IMR-90 (cell line): Measurements from ENCODE around the gene SLC19A1. TPM values are rescaled to one million over a fixed set of nuclear protein-coding genes. Genes with fewer than 3 reads are reported as not detected.

Source experiments
- ATAC-seq: fragments of 200-7000 bp; cut with Tn5 transposase; 2 replicates; pipeline ENCODE4 v1.9.1; 2020; ENCODE audit warnings: low read depth, mild to moderate bottlenecking, moderate library complexity
- BruUV-seq: library from RNA; stranded (reverse); fragments of 400-500 nt; replicated peaks from 2 replicates; lab custom pipeline; 2021; lab: Mats Ljungman, UMichigan
- CTCF ChIA-PET: fragments of 300-600 bp; formaldehyde crosslinking; extraction: SDS; loops from one replicate; lab custom pipeline; 2021; ENCODE audit warnings: antibody characterized with exemption; lab: Yijun Ruan, JAX
- POLR2A ChIA-PET: fragments of 300-600 bp; sonication (Branson Sonifier 250); formaldehyde crosslinking; loops from one replicate; lab custom pipeline; 2022; ENCODE audit warnings: antibody characterized with exemption; ENCODE audit not compliant: unreplicated experiment; lab: Charles Lee
- DNase-seq: peaks from one replicate; pipeline ENCODE4 v3.0.0; 2013
- H2AFZ ChIP-seq: replicated peaks from 2 replicates; pipeline ENCODE3; 2013; ENCODE audit warnings: low read length, mild to moderate bottlenecking; ENCODE audit not compliant: poor library complexity
- H2AK5ac ChIP-seq: 2 replicates; pipeline ENCODE4 v1.6.1; 2013; ENCODE audit warnings: low read depth, low read length, inconsistent platforms
- H2AK9ac ChIP-seq: replicated peaks from 2 replicates; pipeline ENCODE3; 2013; ENCODE audit warnings: mild to moderate bottlenecking, low read depth, low read length, moderate library complexity; ENCODE audit not compliant: poor library complexity
- H2BK120ac ChIP-seq: 2 replicates; pipeline ENCODE4 v1.6.1; 2013; ENCODE audit warnings: low read depth, low read length, inconsistent platforms
- H2BK15ac ChIP-seq: 3 replicates; pipeline ENCODE4 v1.6.1; 2013; ENCODE audit warnings: low read depth, low read length, inconsistent platforms
- H2BK20ac ChIP-seq: 2 replicates; pipeline ENCODE4 v1.6.1; 2013; ENCODE audit warnings: low read depth, mild to moderate bottlenecking, inconsistent platforms, low read length, moderate library complexity
- H2BK5ac ChIP-seq: 2 replicates; pipeline ENCODE4 v1.6.1; 2013; ENCODE audit warnings: mild to moderate bottlenecking, low read depth, low read length, inconsistent platforms; ENCODE audit not compliant: poor library complexity, severe bottlenecking
- H3K14ac ChIP-seq: replicated peaks from 2 replicates; pipeline ENCODE4 v1.6.1; 2013; ENCODE audit warnings: low read depth, low read length, inconsistent platforms
- H3K18ac ChIP-seq: 2 replicates; pipeline ENCODE4 v1.6.1; 2013; ENCODE audit warnings: low read depth, low read length, control low read depth
- H3K23ac ChIP-seq: 2 replicates; pipeline ENCODE4 v1.6.1; 2013; ENCODE audit warnings: low read depth, low read length, inconsistent platforms
- H3K27ac ChIP-seq: 2 replicates; pipeline ENCODE4 v1.5.1; 2013; ENCODE audit warnings: mild to moderate bottlenecking, control low read depth, low read length; ENCODE audit not compliant: insufficient read depth
- H3K27me3 ChIP-seq: 2 replicates; pipeline ENCODE4 v1.6.1; 2013; ENCODE audit warnings: low read length; ENCODE audit not compliant: control insufficient read depth, insufficient read depth
- H3K36me3 ChIP-seq: 2 replicates; pipeline ENCODE4 v1.6.1; 2013; ENCODE audit warnings: low read length, mixed read lengths; ENCODE audit not compliant: control insufficient read depth, insufficient read depth
- H3K4ac ChIP-seq: 2 replicates; pipeline ENCODE4 v1.6.1; 2013; ENCODE audit warnings: low read depth, low read length, inconsistent platforms
- H3K4me1 ChIP-seq: 2 replicates; pipeline ENCODE4 v1.6.1; 2013; ENCODE audit warnings: low read length, mixed read lengths; ENCODE audit not compliant: control insufficient read depth, insufficient read depth
- H3K4me2 ChIP-seq: 2 replicates; pipeline ENCODE4 v1.6.1; 2013; ENCODE audit warnings: low read depth, mild to moderate bottlenecking, control low read depth, low read length, moderate library complexity
- H3K4me3 ChIP-seq: 2 replicates; pipeline ENCODE4 v1.5.1; 2013; ENCODE audit warnings: low read depth, mild to moderate bottlenecking, control low read depth, low read length, moderate library complexity; ENCODE audit not compliant: insufficient read depth
- H3K56ac ChIP-seq: 2 replicates; pipeline ENCODE4 v1.6.1; 2013; ENCODE audit warnings: low read length, inconsistent platforms; ENCODE audit not compliant: insufficient read depth; ENCODE audit errors: extremely low read depth
- H3K79me1 ChIP-seq, 2 experiments: 2 replicates each; pipeline ENCODE4 v1.6.1; 2013; ENCODE audit warnings: low read length in 2 of 2, inconsistent platforms in 1 of 2, low read depth in 1 of 2
- H3K9ac ChIP-seq: 2 replicates; pipeline ENCODE4 v1.6.1; 2013; ENCODE audit warnings: low read depth, low read length, control low read depth
- H3K9me1 ChIP-seq: 2 replicates; pipeline ENCODE4 v1.6.1; 2013; ENCODE audit warnings: low read length, inconsistent platforms; ENCODE audit not compliant: insufficient read depth
- H3K9me3 ChIP-seq: 2 replicates; pipeline ENCODE4 v1.6.1; 2013; ENCODE audit warnings: low read length; ENCODE audit not compliant: control insufficient read depth, insufficient read depth
- H4K20me1 ChIP-seq: 2 replicates; pipeline ENCODE4 v1.6.1; 2013; ENCODE audit warnings: low read length, inconsistent platforms; ENCODE audit not compliant: insufficient read depth
- H4K5ac ChIP-seq: 2 replicates; pipeline ENCODE4 v1.6.1; 2013; ENCODE audit warnings: mild to moderate bottlenecking, low read depth, low read length, control low read depth
- H4K8ac ChIP-seq, 2 experiments: 2 replicates each; pipeline ENCODE4 v1.6.1; 2013; ENCODE audit warnings: low read depth in 2 of 2, low read length in 2 of 2, control low read depth in 1 of 2, inconsistent platforms in 1 of 2
- H4K91ac ChIP-seq: 2 replicates; pipeline ENCODE4 v1.6.1; 2013; ENCODE audit warnings: low read depth, low read length, inconsistent platforms; ENCODE audit not compliant: insufficient read depth
- CEBPB ChIP-seq: IDR thresholded peaks from 2 replicates; pipeline ENCODE4 v1.6.1; 2012; ENCODE audit warnings: low read depth, low read length, improper control_type of control experiment
- CHD1 ChIP-seq: IDR thresholded peaks from 2 replicates; pipeline ENCODE4 v1.6.1; 2012; ENCODE audit warnings: low read depth, low read length, improper control_type of control experiment
- CTCF ChIP-seq: conservative IDR thresholded peaks from 2 replicates; pipeline ENCODE4 v1.5.1; 2012; ENCODE audit warnings: mild to moderate bottlenecking, low read depth, low read length, improper control_type of control experiment
- ELK1 ChIP-seq: fragments of 150-350 bp; IDR thresholded peaks from 2 replicates; pipeline ENCODE4 v1.6.1; 2016; ENCODE audit warnings: low read depth, mild to moderate bottlenecking, low read length, moderate library complexity, borderline replicate concordance
- FOS ChIP-seq: fragments of 150-350 bp; IDR thresholded peaks from 2 replicates; pipeline ENCODE4 v1.6.1; 2016; ENCODE audit warnings: low read depth, low read length
- MAZ ChIP-seq: IDR thresholded peaks from 2 replicates; pipeline ENCODE4 v1.6.1; 2012; ENCODE audit warnings: low read depth, mild to moderate bottlenecking, low read length, improper control_type of control experiment, moderate library complexity, borderline replicate concordance
- MXI1 ChIP-seq: IDR thresholded peaks from 2 replicates; pipeline ENCODE4 v1.6.1; 2012; ENCODE audit warnings: low read depth, mild to moderate bottlenecking, low read length, moderate library complexity, borderline replicate concordance
- POLR2A ChIP-seq: IDR thresholded peaks from 2 replicates; pipeline ENCODE4 v1.6.1; 2012; ENCODE audit warnings: mild to moderate bottlenecking, low read depth, low read length
- RAD21 ChIP-seq: IDR thresholded peaks from 2 replicates; pipeline ENCODE4 v1.6.1; 2012; ENCODE audit warnings: low read length, improper control_type of control experiment
- SMC3 ChIP-seq: fragments of 150-350 bp; IDR thresholded peaks from 2 replicates; pipeline ENCODE4 v1.6.1; 2016; ENCODE audit warnings: low read depth, mild to moderate bottlenecking, antibody characterized with exemption, low read length, moderate library complexity
- USF2 ChIP-seq: fragments of 150-350 bp; IDR thresholded peaks from 2 replicates; pipeline ENCODE4 v1.6.1; 2017; ENCODE audit warnings: mild to moderate bottlenecking, antibody characterized with exemption, low read length, low read depth
- WGBS, 2 experiments: methylation state at CpG; one replicate each; pipeline versions ENCODE4 v1.1.5 to v1.1.7; 2013; ENCODE audit warnings: missing lambda C conversion rate in 2 of 2; ENCODE audit not compliant: insufficient read length in 1 of 2; ENCODE audit errors: extremely low coverage in 2 of 2; 5-methylcytosine and 5-hydroxymethylcytosine counted together
- dilution Hi-C: fragments of 300-500 bp; cut with HindIII; formaldehyde crosslinking; loops from one replicate; pipeline ENCODE4 v1.14.3; 2018; ENCODE audit warnings: low sequenced_read_pairs; ENCODE audit not compliant: unreplicated experiment
- in situ Hi-C: fragments of 300-500 bp; cut with MboI; formaldehyde crosslinking; loops from 3 replicates; pipeline ENCODE4 v1.14.3; 2019; ENCODE audit warnings: low sequenced_read_pairs, inconsistent platforms, mixed read lengths
- intact Hi-C: fragments of 100-400 bp; cut with micrococcal nuclease; formaldehyde crosslinking; loops from 2 replicates; pipeline ENCODE4 v1.10.0; 2022
- polyA plus RNA-seq, 3 experiments: library from polyadenylated mRNA; depleted of rRNA; stranded (reverse); fragments of >200 nt; gene quantifications; 2 replicates each; pipeline ENCODE4 v1.2.3, GENCODE V29; 2012; ENCODE audit warnings: low replicate concordance in 1 of 3
- total RNA-seq: library from RNA; depleted of rRNA; stranded (reverse); fragments of >200 nt; gene quantifications from 2 replicates; pipeline ENCODE4 v1.2.3, GENCODE V29; 2012

SLC19A1 gene
- total and polyA plus RNA-seq, 2 of the 4 experiments (the other 2 are of a cell fraction), result 2.2 to 16.2 TPM

GRCh38 chr21:45463871-45464270 is 78.4 kb downstream of the SLC19A1 start:
- H4K5ac ChIP-seq, result no peak overlapping the region
- peaks cover 17% of the 10 kb centered on the region for H3K36me3 ChIP-seq
- H3K27me3 ChIP-seq, result no peaks in the 10 kb centered on the region
- no peak overlapping the region for H2BK120ac ChIP-seq
- H3K18ac ChIP-seq, result no peak overlapping the region
- no peak overlapping the region for H3K9ac ChIP-seq
- no peak overlapping the region for H3K56ac ChIP-seq
- H2BK15ac ChIP-seq, result no peak overlapping the region
- no peak overlapping the region for H3K27ac ChIP-seq
- no peak overlapping the region for H2BK5ac ChIP-seq
- H3K4ac ChIP-seq, result no peak overlapping the region
- H2AK5ac ChIP-seq, result no peak overlapping the region
- dilution Hi-C loops (no loop called here), in situ Hi-C loops (loop anchor here (10.0 kb wide), 1 partner anchor 361 kb away; no protein-coding TSS in a partner anchor), intact Hi-C loops (no loop called here)
- BruUV-seq, result no TSS peak
- H3K4me2 ChIP-seq, result no peak overlapping the region
- peaks cover 17% of the 10 kb centered on the region for H3K9me1 ChIP-seq
- H3K4me1 ChIP-seq, result peaks cover 20% of the 10 kb centered on the region
- H3K9me3 ChIP-seq, result peaks cover 2% of the 10 kb centered on the region; the same call in 1 of the 2 replicates
- H3K23ac ChIP-seq, result no peak overlapping the region
- H2BK20ac ChIP-seq, result no peak overlapping the region
- ATAC-seq, result no peak
- no peak for DNase-seq
- TF ChIP-seq SMC3, result no peak
- no peak for TF ChIP-seq CEBPB
- TF ChIP-seq POLR2A, result no peak
- TF ChIP-seq USF2, result no peak
- no peak for TF ChIP-seq CTCF
- TF ChIP-seq FOS, result no peak
- no peak for TF ChIP-seq ELK1
- no peak for TF ChIP-seq CHD1
- TF ChIP-seq MXI1, result no peak
- no peak for TF ChIP-seq MAZ
- TF ChIP-seq RAD21, result no peak
- H2AFZ ChIP-seq, result no peak overlapping the region
- no peak overlapping the region for H2AK9ac ChIP-seq
- POLR2A ChIA-PET, result no interaction called here
- no peak overlapping the region for H4K8ac ChIP-seq
- H4K91ac ChIP-seq, result no peak overlapping the region
- no peak overlapping the region for H3K14ac ChIP-seq
- H3K79me1 ChIP-seq, result peaks cover 8 to 74% of the 10 kb centered on the region in 2 experiments; a peak in 3 of 4 replicates
- peaks cover 38% of the 10 kb centered on the region for H4K20me1 ChIP-seq
- CTCF ChIA-PET, result no interaction called here
- 80% methylated on average over 2 of the region's 7 CpGs; no CpG with 5 or more reads in 1 of the 2 experiments for WGBS, 2 experiments
- no peak overlapping the region for H3K4me3 ChIP-seq
